Prostate gland (tissue), 1 donor: Measurements from ENCODE around the gene OSBPL9.

Experiments used
- POLR2A ChIP-seq: fragments of 450-650 bp; IDR thresholded peaks from one replicate; pipeline ENCODE4 v1.6.1; 2016; ENCODE audit warnings: antibody characterized with exemption, mild to moderate bottlenecking
- POLR2AphosphoS5 ChIP-seq: sonication (generic); formaldehyde crosslinking; IDR thresholded peaks from one replicate; pipeline ENCODE4 v1.6.1; 2017; ENCODE audit warnings: antibody characterized with exemption

GRCh38 chr1:51583532-51583931, 33.4 kb upstream of the OSBPL9 start:
- TF ChIP-seq POLR2A (no peak), POLR2AphosphoS5 (peak; percentile 67)
